GM13977 (cell line): ENCODE measurements around the gene PHLDA1.

Experiments used
- DNase-seq: peaks from one replicate; pipeline ENCODE4 v3.0.0; 2012; ENCODE audit warnings: low spot score
- CTCF ChIP-seq: IDR thresholded peaks from 2 replicates; pipeline ENCODE4 v1.5.1; 2012; ENCODE audit warnings: mild to moderate bottlenecking, control low read depth; ENCODE audit not compliant: insufficient read depth; ENCODE audit errors: extremely low read depth, missing control alignments
- in situ Hi-C: fragments of 300-500 bp; cut with MboI; formaldehyde crosslinking; loops from one replicate; pipeline ENCODE4 v1.12.0; 2022; ENCODE audit warnings: low sequenced_read_pairs, low pct_unique_long_range_greater_than_20kb, mixed read lengths, inconsistent platforms; ENCODE audit not compliant: unreplicated experiment

Gene PHLDA1

GRCh38 chr12:75982979-75983660 is 48.5 kb downstream of the PHLDA1 start:
- no peak for DNase-seq
- TF ChIP-seq CTCF, result no peak
- in situ Hi-C loops, result no loop called here

- in situ Hi-C loops, result no loop called here
- no peak for DNase-seq
- TF ChIP-seq CTCF, result no peak
Measured at GRCh38 chr12:75982169-75982564, 49.4 kb downstream of the PHLDA1 start.

- DNase-seq, result no peak
- in situ Hi-C loops, result no loop called here
Measured at GRCh38 chr12:75981247-75982168, 50.1 kb downstream of the PHLDA1 start.

GRCh38 chr12:75979181-75979580 is 52.4 kb downstream of the PHLDA1 start:
- no peak for TF ChIP-seq CTCF
- in situ Hi-C loops, result no loop called here
- no peak for DNase-seq

More at GRCh38 chr12:75981247-75982168, 50.1 kb downstream of the PHLDA1 start:
- TF ChIP-seq CTCF, result no peak

- no peak for DNase-seq
- TF ChIP-seq CTCF, result no peak
- in situ Hi-C loops, result no loop called here
Measured at GRCh38 chr12:75978677-75979076, 52.9 kb downstream of the PHLDA1 start.

GRCh38 chr12:75977952-75978671 is 53.5 kb downstream of the PHLDA1 start:
- in situ Hi-C loops, result no loop called here
- DNase-seq, result peak; percentile 63
- no peak for TF ChIP-seq CTCF
